Sigmoid colon (tissue), 7 donors: ENCODE results near the gene BCL2L1. TPM values are rescaled to one million over a fixed set of nuclear protein-coding genes. Genes with fewer than 3 reads are reported as not detected.
A peak's percentile ranks its signal among the peaks of the same experiment; 100 is the strongest.

Source experiments
- DNase-seq: peaks from one replicate; pipeline ENCODE4 v3.0.0-alpha.2; 2019
- H3K27ac ChIP-seq, 4 donors: fragments of 200-600 bp; sonication (generic); one replicate each; pipeline ENCODE4 v1.5.1; 2016 to 2019; ENCODE audit warnings: mild to moderate bottlenecking in 1 of 4
- H3K27me3 ChIP-seq, 3 donors: fragments of 200-600 bp; sonication (generic); one replicate each; pipeline ENCODE4 v1.5.1; 2019; ENCODE audit warnings: mild to moderate bottlenecking in 1 of 3
- H3K36me3 ChIP-seq, 4 donors: fragments of 200-600 bp; sonication (generic); one replicate each; pipeline ENCODE4 v1.5.1; 2016 to 2019
- H3K4me1 ChIP-seq, 4 donors: fragments of 200-600 bp; sonication (generic); one replicate each; pipeline ENCODE4 v1.5.1; 2017 to 2019
- H3K4me3 ChIP-seq, 4 donors: fragments of 200-600 bp; sonication (generic); one replicate each; pipeline ENCODE4 v1.5.1; 2017 to 2019; ENCODE audit warnings: mild to moderate bottlenecking in 2 of 4, moderate library complexity in 1 of 4
- H3K9me3 ChIP-seq, 4 donors: fragments of 200-600 bp in 3 of 4; sonication (generic) in 3 of 4; one replicate each; pipeline versions ENCODE4 v1.5.1 to v1.6.1; 2013 to 2019
- EP300 ChIP-seq, 4 donors: sonication (generic); formaldehyde crosslinking; IDR thresholded peaks; one replicate each; pipeline ENCODE4 v1.6.1; 2017; ENCODE audit warnings: antibody characterized with exemption in 4 of 4
- POLR2A ChIP-seq, 2 donors: fragments of 450-650 bp; IDR thresholded peaks; one replicate each; pipeline ENCODE4 v1.6.1; 2016; ENCODE audit warnings: antibody characterized with exemption in 2 of 2, mild to moderate bottlenecking in 2 of 2, moderate library complexity in 2 of 2
- POLR2AphosphoS5 ChIP-seq, 4 donors: sonication (generic); formaldehyde crosslinking; IDR thresholded peaks; one replicate each; pipeline ENCODE4 v1.6.1; 2017; ENCODE audit warnings: antibody characterized with exemption in 4 of 4
- WGBS, 2 donors: extraction: QIAGEN DNeasy Blood & Tissue Kit; methylation state at CpG; one replicate each; pipeline ENCODE4 v1.1.7; 2013; 5-methylcytosine and 5-hydroxymethylcytosine counted together
- intact Hi-C: fragments of 100-400 bp; cut with DNase I; formaldehyde crosslinking; loops from one replicate; pipeline ENCODE4 v1.15.1; 2023
- polyA plus RNA-seq, 3 donors: library from polyadenylated mRNA; stranded (reverse); fragments of 200-250 nt; gene quantifications; one replicate each; pipeline ENCODE4 v1.2.3, GENCODE V29; 2013
- total RNA-seq, 4 donors: library from RNA; depleted of rRNA; stranded (reverse); fragments of >200 nt; gene quantifications; one replicate each; pipeline ENCODE4 v1.1.0, GENCODE V29; 2016
- TF ChIP-seq, protein P1 (sequence below), 4 experiments: fragments of 450-650 bp in 3 of 4; fragments of 200-600 bp in 1 of 4; IDR thresholded peaks; one replicate each; pipeline ENCODE4 v1.5.1; 2016 to 2019; ENCODE audit warnings: antibody characterized with exemption in 4 of 4, mild to moderate bottlenecking in 3 of 4, moderate library complexity in 2 of 4
- donor health status: healthy with polysubstance abuse.
- donor health status: Bipolar disorder and iron deficiency.
- donor health status: healthy.

Gene BCL2L1
- total and polyA plus RNA-seq, 7 donors: 53.2 to 94.8 (median 71.3) TPM

- H3K4me1 ChIP-seq: peaks cover 0 to 38% (median 24%) of the 10 kb centered on the region in 4 donors
- no peak overlapping the region for H3K4me3 ChIP-seq
- H3K27ac ChIP-seq: peak overlapping the region; percentile 41 to 79 (median 72)
- no peaks in the 10 kb centered on the region for H3K9me3 ChIP-seq
- 52 to 53% methylated on average over 6 of the region's 6 CpGs for WGBS, 2 donors
- H3K27me3 ChIP-seq: no peaks in the 10 kb centered on the region
- intact Hi-C loops: loop anchor here (2.0 kb wide), 1 partner anchor 28 kb away; no protein-coding TSS in a partner anchor
- peak in 2 of 4 donors; percentile 33 to 73 for TF ChIP-seq EP300 (IDR thresholded peaks at IDR 0.05)
- peak; percentile 45 to 88 (median 54) for TF ChIP-seq POLR2AphosphoS5 (IDR thresholded peaks at IDR 0.05)
- TF ChIP-seq, protein P1, sequence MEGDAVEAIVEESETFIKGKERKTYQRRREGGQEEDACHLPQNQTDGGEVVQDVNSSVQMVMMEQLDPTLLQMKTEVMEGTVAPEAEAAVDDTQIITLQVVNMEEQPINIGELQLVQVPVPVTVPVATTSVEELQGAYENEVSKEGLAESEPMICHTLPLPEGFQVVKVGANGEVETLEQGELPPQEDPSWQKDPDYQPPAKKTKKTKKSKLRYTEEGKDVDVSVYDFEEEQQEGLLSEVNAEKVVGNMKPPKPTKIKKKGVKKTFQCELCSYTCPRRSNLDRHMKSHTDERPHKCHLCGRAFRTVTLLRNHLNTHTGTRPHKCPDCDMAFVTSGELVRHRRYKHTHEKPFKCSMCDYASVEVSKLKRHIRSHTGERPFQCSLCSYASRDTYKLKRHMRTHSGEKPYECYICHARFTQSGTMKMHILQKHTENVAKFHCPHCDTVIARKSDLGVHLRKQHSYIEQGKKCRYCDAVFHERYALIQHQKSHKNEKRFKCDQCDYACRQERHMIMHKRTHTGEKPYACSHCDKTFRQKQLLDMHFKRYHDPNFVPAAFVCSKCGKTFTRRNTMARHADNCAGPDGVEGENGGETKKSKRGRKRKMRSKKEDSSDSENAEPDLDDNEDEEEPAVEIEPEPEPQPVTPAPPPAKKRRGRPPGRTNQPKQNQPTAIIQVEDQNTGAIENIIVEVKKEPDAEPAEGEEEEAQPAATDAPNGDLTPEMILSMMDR (IDR thresholded peaks at IDR 0.05): no peak
- peak; percentile 86 for DNase-seq
- H3K36me3 ChIP-seq: peaks cover 0 to 6% (median 2%) of the 10 kb centered on the region in 4 donors
Measured at GRCh38 chr20:31698803-31699718, 23.6 kb downstream of the BCL2L1 start.

- Histone ChIP-seq H3K4me1 (peaks cover 0 to 42% (median 25%) of the 10 kb centered on the region in 4 donors), H3K27me3 (no peaks in the 10 kb centered on the region), H3K4me3 (no peak overlapping the region), H3K36me3 (peaks cover 0 to 6% (median 2%) of the 10 kb centered on the region in 4 donors), H3K27ac (peak overlapping the region; percentile 41 to 79 (median 72)), H3K9me3 (no peaks in the 10 kb centered on the region)
- TF ChIP-seq, protein P1 (IDR thresholded peaks at IDR 0.05): no peak
- no peak for TF ChIP-seq POLR2AphosphoS5 (IDR thresholded peaks at IDR 0.05)
- no peak for TF ChIP-seq POLR2A (IDR thresholded peaks at IDR 0.05)
- TF ChIP-seq EP300 (IDR thresholded peaks at IDR 0.05): no peak
- no peak for DNase-seq
- WGBS, 2 donors: 88 to 93% methylated on average over 8 of the region's 8 CpGs
- intact Hi-C loops: loop anchor here (2.0 kb wide), 1 partner anchor 28 kb away; no protein-coding TSS in a partner anchor
Measured at GRCh38 chr20:31698243-31698802, 24.3 kb downstream of the BCL2L1 start.

- Histone ChIP-seq H3K9me3 (no peaks in the 10 kb centered on the region), H3K4me1 (peaks cover 0 to 42% (median 25%) of the 10 kb centered on the region in 4 donors), H3K4me3 (no peak overlapping the region), H3K27ac (peak overlapping the region in 2 of 4 donors; percentile 28 to 45), H3K27me3 (no peaks in the 10 kb centered on the region), H3K36me3 (peaks cover 0 to 6% (median 0%) of the 10 kb centered on the region in 4 donors)
- TF ChIP-seq, protein P1 (IDR thresholded peaks at IDR 0.05): no peak
- peak in 1 of 4 donors; percentile 34 for TF ChIP-seq POLR2AphosphoS5 (IDR thresholded peaks at IDR 0.05)
- intact Hi-C loops: no loop called here
- 89 to 92% methylated on average over 12 of the region's 12 CpGs for WGBS, 2 donors
- DNase-seq: no peak
Measured at GRCh38 chr20:31695849-31696804, 26.5 kb downstream of the BCL2L1 start.

GRCh38 chr20:31694842-31695593 lies 27.6 kb downstream of the BCL2L1 start:
- Histone ChIP-seq H3K9me3 (no peaks in the 10 kb centered on the region), H3K36me3 (peaks cover 0 to 6% (median 0%) of the 10 kb centered on the region in 4 donors), H3K27me3 (no peaks in the 10 kb centered on the region), H3K4me1 (peaks cover 0 to 33% (median 20%) of the 10 kb centered on the region in 4 donors), H3K27ac (peak overlapping the region in 2 of 4 donors; percentile 11 to 35), H3K4me3 (no peak overlapping the region)
- no peak for TF ChIP-seq POLR2A (IDR thresholded peaks at IDR 0.05)
- no peak for DNase-seq
- WGBS, 2 donors: 92 to 95% methylated on average over 5 of the region's 5 CpGs
- intact Hi-C loops: no loop called here
